Effector memory CD4-positive, alpha-beta T cell (primary cell): ENCODE data around the gene SMIM5.

ENCODE experiments used
- DNase-seq, 3 donors: peaks; one replicate each; pipeline ENCODE4 v3.0.0-alpha.2; 2020
- H3K27ac ChIP-seq: 2 replicates; pipeline ENCODE4 v1.7.0; 2013; ENCODE audit warnings: mild to moderate bottlenecking, low read length, moderate library complexity; ENCODE audit not compliant: insufficient read depth, poor library complexity, severe bottlenecking
- H3K27me3 ChIP-seq: replicated peaks from 2 replicates; pipeline ENCODE4 v1.7.0; 2013; ENCODE audit warnings: mild to moderate bottlenecking, low read length; ENCODE audit not compliant: insufficient read depth, control insufficient read depth, poor library complexity, severe bottlenecking
- H3K36me3 ChIP-seq: 2 replicates; pipeline ENCODE4 v1.7.0; 2013; ENCODE audit warnings: mild to moderate bottlenecking, low read length, moderate library complexity; ENCODE audit not compliant: control insufficient read depth, insufficient read depth
- H3K4me1 ChIP-seq: 2 replicates; pipeline ENCODE4 v1.7.0; 2013; ENCODE audit warnings: low read length, mild to moderate bottlenecking; ENCODE audit not compliant: control insufficient read depth, insufficient read depth, poor library complexity, severe bottlenecking
- H3K4me3 ChIP-seq: 2 replicates; pipeline ENCODE4 v1.7.0; 2013; ENCODE audit warnings: low read length, low read depth, mild to moderate bottlenecking; ENCODE audit not compliant: insufficient read depth, poor library complexity, severe bottlenecking
- H3K9me3 ChIP-seq: 2 replicates; pipeline ENCODE4 v1.7.0; 2013; ENCODE audit warnings: mild to moderate bottlenecking, low read length, moderate library complexity; ENCODE audit not compliant: control insufficient read depth
- total RNA-seq, 3 donors: gene quantifications; one replicate each; lab custom pipeline; 2026; lab: John Stamatoyannopoulos, UW

Gene SMIM5
- total RNA-seq: 0 to 0.77 (median 0.70) reads per million in 3 donors

- DNase-seq: peak; percentile 51 to 68 (median 56)
- no peak within 1 kb of the TSS for H3K4me3 ChIP-seq
- no peaks in the 10 kb centered on the region for H3K9me3 ChIP-seq
- H3K27me3 ChIP-seq: no peaks in the 10 kb centered on the region
- peaks cover 6% of the 10 kb centered on the region for H3K4me1 ChIP-seq
- H3K27ac ChIP-seq: no peak within 1 kb of the TSS
- H3K36me3 ChIP-seq: no peaks in the 10 kb centered on the region
Observed at GRCh38 chr17:75632863-75633485, at the start of gene SMIM5. Gene SMIM5, plus strand, starts transcription at chr17:75633434. Its CDS starts 6,768 bp downstream, at chr17:75640202.

GRCh38 chr17:75584849-75585175 lies 48.4 kb upstream of the SMIM5 start:
- Histone ChIP-seq H3K9me3 (no peaks in the 10 kb centered on the region), H3K27me3 (no peaks in the 10 kb centered on the region), H3K36me3 (no peaks in the 10 kb centered on the region), H3K27ac (no peak overlapping the region), H3K4me3 (no peak overlapping the region), H3K4me1 (peaks cover 5% of the 10 kb centered on the region)
- no peak for DNase-seq

- Histone ChIP-seq H3K4me1 (peaks cover 5% of the 10 kb centered on the region), H3K27me3 (no peaks in the 10 kb centered on the region), H3K9me3 (no peaks in the 10 kb centered on the region), H3K36me3 (no peaks in the 10 kb centered on the region), H3K27ac (peak within 1 kb of the TSS; percentile 51), H3K4me3 (peak within 1 kb of the TSS; percentile 52)
- DNase-seq: peak; percentile 20 to 40 (median 21)
Observed at GRCh38 chr17:75587675-75588595, 45.3 kb upstream of the SMIM5 start, which contains the start of gene MYO15B. Gene MYO15B, plus strand, starts transcription at chr17:75587800. Its CDS starts 258 bp downstream, at chr17:75588058.

GRCh38 chr17:75588596-75589011 lies 44.6 kb upstream of the SMIM5 start:
- H3K9me3 ChIP-seq: no peaks in the 10 kb centered on the region
- H3K27ac ChIP-seq: peak overlapping the region; percentile 51

GRCh38 chr17:75589012-75589918 lies 44.0 kb upstream of the SMIM5 start:
- H3K27ac ChIP-seq: peak overlapping the region; percentile 51
- no peaks in the 10 kb centered on the region for H3K27me3 ChIP-seq
- peak; percentile 86 to 91 (median 91) for DNase-seq

More at GRCh38 chr17:75588596-75589011, 44.6 kb upstream of the SMIM5 start:
- H3K4me3 ChIP-seq: peak overlapping the region; percentile 52
- H3K36me3 ChIP-seq: no peaks in the 10 kb centered on the region
- no peaks in the 10 kb centered on the region for H3K27me3 ChIP-seq
- no peak for DNase-seq
- peaks cover 5% of the 10 kb centered on the region for H3K4me1 ChIP-seq

GRCh38 chr17:75589919-75590303 lies 43.3 kb upstream of the SMIM5 start:
- Histone ChIP-seq H3K9me3 (no peaks in the 10 kb centered on the region), H3K4me1 (peaks cover 5% of the 10 kb centered on the region), H3K27ac (peak overlapping the region; percentile 37), H3K4me3 (no peak overlapping the region), H3K27me3 (no peaks in the 10 kb centered on the region), H3K36me3 (no peaks in the 10 kb centered on the region)
- no peak for DNase-seq

More at GRCh38 chr17:75589012-75589918, 44.0 kb upstream of the SMIM5 start:
- no peaks in the 10 kb centered on the region for H3K9me3 ChIP-seq
- H3K4me1 ChIP-seq: peaks cover 5% of the 10 kb centered on the region
- H3K4me3 ChIP-seq: peak overlapping the region; percentile 52
- H3K36me3 ChIP-seq: no peaks in the 10 kb centered on the region

GRCh38 chr17:75590314-75590761 lies 42.9 kb upstream of the SMIM5 start:
- H3K9me3 ChIP-seq: no peaks in the 10 kb centered on the region
- H3K36me3 ChIP-seq: no peaks in the 10 kb centered on the region
- H3K27ac ChIP-seq: no peak overlapping the region
- H3K27me3 ChIP-seq: no peaks in the 10 kb centered on the region
- no peak overlapping the region for H3K4me3 ChIP-seq
- no peak for DNase-seq
- H3K4me1 ChIP-seq: peaks cover 5% of the 10 kb centered on the region

GRCh38 chr17:75590849-75591721 lies 42.1 kb upstream of the SMIM5 start:
- no peaks in the 10 kb centered on the region for H3K9me3 ChIP-seq
- no peaks in the 10 kb centered on the region for H3K36me3 ChIP-seq
- no peak overlapping the region for H3K27ac ChIP-seq
- no peak overlapping the region for H3K4me3 ChIP-seq
- no peak for DNase-seq
- peaks cover 5% of the 10 kb centered on the region for H3K4me1 ChIP-seq
- H3K27me3 ChIP-seq: no peaks in the 10 kb centered on the region
